ENCODE results near the gene SIKE1.
"Not testable (repeated sequence)": the region's sequence is repeated elsewhere in the genome, so short reads cannot be mapped to it uniquely, and the experiment has no call there.

SIKE1 gene

DNA sequence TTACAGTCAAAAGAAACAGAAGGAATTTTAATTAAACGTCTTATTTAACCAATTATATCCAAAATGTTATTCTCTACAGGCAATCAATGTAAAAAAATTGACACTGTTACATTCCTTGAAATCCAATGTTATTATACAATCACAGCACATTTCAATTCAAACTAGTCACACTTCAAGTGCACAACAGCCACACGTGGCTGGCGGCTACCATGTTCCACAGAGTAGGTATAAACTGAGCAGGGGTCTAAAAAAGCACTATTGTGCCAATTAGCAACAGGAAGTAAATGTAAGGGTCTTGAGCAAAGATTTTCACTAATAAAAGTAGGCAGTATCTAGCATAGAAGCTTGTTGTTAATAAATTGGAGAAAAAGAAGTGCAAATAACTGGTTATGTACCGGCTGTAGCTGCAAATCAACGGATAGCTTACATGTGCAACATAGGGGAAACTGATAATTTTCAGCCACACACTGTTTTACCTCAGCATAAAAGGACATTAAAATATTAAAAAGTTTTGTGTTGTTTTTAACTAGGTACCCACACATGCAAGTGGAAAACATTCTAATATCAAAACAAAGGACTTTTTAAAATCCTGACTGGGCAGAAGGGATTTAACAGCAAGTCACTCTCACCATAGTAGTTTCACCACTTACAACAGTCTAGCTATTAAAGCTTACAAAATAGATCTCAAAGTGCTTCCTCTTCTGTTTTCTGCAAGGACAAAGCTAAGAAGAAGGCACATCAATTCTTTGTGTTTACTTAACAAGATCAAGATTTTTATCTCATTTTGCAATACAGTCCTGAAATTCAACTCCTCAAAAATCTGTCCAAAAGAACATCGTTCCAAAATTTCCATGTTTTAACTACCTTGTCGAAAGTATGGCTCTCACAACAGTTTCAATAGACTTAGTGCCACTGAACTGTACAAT lies 25.2 kb downstream of the SIKE1 start:
- DNase-seq: no peak

DNA sequence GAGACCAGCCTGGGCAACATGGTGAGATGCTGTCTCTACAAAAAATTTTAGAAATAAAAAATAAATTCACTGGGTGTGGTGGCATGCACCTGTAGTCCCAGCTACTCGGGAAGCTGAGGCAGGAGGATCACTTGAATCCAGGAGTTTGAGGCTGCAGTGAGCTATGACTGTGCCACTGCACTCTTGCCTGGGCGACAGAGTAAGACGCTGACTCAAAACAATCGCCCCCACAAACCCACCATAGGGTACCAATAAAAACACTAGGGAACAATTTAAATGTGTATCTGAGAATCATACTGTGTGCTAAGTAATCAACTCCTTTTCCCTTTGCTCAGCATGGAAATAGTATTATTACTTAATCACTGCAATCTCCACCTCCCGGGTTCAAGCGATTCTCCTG lies 26.8 kb downstream of the SIKE1 start:
- DNase-seq: not testable (repeated sequence)

DNA sequence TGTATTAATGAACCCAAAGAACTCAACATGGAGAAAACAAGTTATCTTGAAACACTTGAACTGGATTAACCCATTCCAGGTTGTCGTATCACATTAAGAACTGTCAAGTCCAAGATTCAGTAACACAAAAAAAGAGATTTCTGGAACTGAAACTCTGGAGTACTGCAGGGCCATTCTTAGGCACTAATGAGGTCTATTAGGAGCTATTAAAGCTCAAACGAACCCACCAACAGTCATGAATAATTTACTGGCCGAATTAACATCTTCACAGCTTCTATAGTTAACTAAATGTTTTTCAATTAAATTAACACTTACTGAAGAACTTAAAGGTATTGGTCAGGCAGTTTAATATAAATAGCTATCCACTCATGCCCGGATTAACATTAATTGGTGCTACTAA lies 27.3 kb downstream of the SIKE1 start:
- DNase-seq: no peak

DNA sequence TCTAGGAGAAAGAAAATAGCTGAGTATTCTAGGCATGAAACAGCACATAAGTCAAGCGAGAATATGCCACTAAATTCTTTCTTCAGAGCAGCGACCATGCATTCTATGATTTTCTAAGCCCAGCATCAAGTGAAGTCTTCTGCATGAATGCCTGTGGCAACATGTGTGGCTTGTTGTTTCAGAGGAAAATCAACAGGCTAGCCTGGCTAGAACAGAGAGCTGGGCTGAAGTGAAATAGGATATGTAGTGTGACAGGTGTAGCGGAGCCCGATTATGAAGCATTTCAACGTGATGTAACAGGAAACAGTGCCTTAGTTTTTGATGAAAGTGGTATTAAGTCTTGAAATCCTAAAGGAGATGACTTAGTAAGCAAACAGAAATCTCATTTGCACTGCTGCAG lies 29.7 kb downstream of the SIKE1 start:
- no peak for DNase-seq

DNA sequence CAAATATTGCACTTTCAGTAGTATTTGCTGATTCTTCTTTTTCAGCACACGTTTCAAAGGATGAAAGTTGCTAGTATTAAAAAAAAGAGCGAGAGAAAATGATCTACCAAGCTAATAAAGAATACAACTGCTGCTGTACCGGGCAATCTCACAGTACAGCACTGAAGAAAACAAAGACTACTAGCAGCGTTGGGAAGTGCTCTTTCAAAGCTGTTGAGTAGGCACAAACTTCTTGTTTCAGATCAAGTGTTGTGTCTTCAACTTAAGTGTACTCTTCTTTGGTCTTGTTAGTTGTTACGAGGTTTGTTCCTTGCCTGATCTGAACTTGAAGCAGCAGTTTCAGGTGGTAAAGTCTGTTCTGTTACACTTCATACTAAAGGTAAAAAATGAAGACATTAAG lies 30.6 kb downstream of the SIKE1 start:
- DNase-seq: no peak

DNA sequence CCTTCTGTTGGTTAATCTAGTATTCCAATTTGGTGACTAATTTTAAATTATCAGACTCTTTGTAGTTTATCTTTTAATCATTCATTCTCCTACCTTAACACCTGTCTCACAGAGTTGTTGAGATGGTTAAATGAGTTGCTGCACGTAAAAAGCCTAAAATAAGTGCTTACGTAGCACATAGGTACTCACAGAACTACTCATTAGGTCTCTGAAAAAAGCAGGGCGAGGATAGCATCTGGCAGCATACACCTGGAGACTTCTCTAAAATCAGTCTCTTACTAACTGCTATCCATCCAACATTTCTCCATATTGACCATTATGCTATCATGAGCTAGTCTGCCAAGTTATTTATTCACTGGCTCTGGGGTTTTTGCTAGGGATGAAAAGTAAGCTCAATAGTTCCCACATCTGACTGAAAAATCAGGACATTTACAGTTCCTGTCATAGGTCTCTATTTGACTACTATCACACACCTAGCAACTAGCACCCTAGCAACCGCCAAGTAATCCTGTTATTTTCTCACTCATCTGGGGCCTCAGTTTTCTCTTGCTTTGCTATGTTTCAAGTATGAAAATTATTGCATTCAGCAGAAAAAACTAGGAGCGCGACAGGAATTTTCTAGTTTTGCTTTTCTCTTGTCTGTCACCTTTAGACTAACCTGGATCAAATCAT lies 33.9 kb downstream of the SIKE1 start:
- no peak for DNase-seq

DNA sequence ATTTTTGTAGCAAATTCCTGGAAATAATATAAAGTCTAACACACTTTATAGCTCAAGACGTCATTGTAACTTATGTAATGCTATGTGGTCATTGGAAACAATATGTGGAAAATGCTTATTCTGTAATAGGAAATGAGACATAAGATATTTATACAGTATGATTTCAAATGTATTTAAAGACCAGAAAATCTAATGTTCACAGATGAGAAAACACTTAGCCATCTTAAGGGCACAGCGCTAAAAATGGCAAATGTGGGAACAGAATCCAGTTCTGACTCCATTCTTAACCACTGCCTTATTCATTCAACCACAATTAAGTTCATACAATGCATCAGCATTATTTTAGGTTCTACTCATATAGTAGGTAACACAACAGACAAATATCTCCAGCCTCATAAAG lies 35.2 kb downstream of the SIKE1 start:
- DNase-seq: no peak

DNA sequence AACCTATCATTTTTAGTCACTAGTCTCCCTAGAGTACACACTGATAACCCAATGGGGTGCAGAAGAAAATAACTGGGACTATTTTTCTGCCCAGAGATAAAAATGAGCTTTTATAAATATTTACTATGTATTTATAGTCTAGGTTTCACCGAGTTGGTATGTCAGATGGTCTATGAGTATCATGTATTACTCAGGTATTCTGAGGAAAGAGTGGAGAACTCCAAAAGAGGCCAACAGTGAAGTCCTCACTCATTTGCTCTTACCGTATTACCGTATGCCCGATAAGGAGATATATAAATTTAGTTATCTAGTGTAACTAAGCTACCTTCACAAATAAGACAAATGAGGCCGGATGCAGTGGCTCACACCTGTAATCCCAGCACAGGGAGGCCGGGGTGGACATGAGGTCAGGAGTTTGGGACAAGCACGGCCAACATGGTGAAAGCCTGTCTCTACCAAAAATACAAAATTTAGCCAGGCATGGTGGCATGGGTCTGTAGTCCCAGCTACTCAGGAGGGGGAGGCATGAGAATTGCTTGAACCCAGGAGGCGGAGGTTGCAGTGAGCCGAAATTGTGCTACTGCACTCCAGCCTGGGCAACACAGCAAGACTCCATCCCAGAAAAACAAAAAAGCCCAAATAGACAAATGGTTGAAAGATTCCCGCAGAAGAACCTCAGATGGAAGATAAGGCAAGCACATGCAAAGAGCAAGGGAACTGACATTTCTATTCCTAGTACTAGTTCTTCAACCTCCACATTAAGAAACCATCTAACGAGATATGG lies 38.3 kb downstream of the SIKE1 start:
- DNase-seq: no peak

DNA sequence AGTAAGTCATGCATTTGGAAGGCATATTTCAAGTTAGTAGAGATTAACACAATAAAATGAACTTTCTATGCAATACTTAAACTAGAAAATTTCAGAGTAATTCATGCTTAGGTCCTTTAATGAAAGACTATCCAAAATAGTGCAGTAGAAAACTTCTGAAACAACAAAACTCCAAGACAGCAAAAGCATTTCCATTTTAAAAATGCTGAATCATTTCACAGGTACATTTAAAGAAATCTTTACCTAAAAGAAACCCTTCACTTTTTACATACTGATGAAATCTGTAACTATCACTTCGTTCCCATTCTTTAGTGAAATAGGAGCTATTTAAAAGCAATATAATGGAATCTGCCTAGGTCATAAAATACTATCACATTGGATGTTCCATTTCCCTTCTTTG lies 40.2 kb downstream of the SIKE1 start:
- DNase-seq: no peak

DNA sequence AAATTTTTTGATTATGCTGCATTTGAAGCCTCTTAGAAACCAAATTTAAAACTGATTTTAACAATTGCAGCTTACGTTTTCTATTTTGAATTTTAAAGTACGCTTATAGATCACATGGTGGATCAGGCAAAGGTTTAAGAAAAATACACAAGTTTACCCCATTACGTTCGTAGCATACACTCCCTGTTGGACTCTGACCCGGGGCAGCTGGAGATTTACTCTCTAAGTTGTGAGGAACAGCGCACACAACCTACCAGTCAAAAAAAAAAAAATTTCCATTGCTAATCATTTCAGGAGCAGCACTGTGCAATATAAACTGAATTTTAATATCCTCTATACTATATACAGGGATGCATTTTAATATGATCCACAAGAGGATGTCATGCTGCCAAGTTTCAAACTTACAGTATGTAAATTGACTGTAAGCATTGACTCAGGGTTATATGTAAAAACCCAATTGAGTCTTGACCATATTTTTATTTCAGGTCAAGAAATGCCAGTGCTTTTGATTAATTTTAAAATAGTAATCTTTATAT lies 43.1 kb downstream of the SIKE1 start:
- no peak for DNase-seq

DNA sequence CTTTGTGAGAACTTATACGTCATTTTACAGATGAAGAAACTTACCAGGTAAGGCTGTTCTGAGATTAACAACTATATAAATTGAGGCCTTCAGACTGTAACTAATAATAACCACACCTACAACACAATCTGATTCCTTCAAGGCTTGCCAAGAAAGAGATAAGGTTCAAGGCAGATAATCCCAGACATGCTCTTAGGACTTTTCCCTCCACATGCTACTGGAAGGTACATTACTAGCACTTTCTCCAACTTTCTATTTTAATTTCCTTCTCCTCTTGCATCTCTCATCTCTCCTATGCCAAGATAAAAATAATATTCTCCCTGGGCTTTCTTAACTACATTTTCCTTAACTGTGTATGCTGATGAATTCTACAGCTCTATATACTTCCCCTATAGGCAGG lies 45.0 kb downstream of the SIKE1 start:
- no peak for DNase-seq

DNA sequence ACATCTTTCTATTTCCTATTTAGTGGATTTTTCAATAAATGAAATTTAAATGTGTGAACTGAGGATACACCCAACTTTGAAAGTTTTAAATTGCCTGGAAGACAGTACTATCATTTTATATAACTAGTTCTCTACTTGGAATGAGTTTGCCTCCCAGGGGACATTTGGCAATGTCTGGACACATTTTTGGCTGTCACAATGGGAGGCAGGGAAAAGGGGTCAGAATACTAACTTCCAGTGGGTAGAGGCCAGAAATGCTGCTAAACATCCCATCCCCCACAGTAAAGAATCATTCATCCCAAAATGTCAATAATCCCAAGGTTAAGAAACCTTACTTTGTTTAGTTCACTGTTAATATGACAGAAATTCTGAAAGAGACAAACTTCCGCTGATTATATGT lies 50.7 kb downstream of the SIKE1 start:
- no peak for DNase-seq

DNA sequence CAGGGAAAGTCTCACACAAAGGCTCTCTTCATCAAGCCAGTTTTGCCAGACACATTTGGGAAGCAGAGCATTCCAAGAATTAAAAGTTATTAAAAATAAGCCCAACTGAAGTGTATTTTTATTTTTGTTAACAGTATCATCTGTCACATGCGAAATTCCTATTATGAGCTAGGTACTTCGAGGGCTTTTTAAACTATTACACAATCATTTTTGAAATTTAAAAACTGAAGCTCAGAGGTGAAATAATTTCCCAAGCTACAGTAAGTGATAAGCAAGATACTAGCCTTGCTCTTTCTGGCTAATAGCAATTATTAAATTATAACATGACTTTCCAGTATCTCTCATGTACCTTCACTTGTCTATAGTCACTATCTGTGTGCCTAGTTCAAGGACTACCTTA lies 51.9 kb downstream of the SIKE1 start:
- DNase-seq: no peak

DNA sequence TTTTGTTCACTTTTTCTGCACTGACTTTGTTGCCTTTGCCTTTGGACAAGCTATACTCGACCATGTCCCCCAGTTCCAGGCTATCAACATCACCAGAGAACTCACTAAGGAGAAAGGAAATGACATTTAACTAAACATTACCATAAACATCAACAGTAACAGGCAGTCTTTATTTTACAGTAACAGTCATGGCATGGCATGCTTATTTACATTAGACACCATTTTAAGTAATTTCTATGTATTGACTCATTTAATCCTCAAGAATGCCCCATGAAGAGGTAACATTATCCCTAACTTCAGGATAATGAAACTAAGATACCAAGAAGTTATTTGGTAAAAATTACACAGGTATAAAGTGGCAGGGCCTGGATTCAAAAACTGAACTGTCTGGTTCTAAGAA lies 55.3 kb downstream of the SIKE1 start:
- no peak for DNase-seq

DNA sequence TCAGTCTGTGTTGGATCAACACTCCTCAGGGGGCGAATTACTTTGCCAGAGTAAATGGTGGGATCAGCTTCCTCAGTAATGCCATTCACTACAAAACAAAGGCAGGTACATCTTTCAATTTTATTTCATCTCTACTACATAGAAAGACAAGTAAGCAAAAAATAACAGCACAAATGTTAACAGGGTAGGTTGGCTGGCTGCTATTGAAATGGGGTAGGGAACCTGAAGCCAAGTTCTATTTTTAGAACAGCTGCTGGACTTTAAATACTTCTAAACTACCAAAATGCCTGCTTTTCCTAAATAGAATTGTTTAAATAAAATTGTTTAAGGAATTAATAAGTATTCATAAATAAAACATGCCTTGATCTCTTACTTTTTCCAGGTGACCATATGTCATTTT lies 56.6 kb downstream of the SIKE1 start:
- DNase-seq: no peak

DNA sequence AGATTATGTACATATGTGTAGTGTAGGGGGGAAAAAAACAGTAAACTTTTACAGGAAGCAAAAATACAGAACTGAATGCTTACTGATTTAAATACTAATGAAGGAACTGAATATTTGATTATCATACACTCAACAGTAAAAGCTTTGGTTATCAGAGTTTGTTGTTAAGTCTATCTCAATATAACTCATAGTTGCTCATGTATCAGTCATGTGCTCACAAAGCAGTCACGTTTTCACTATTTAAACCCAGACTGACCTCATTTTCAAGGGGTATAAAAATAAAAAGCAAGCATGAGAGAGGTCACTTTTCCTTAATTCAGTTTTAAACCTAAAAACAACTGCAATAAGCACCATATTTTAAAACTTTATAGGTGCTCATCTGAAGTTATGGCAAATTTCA lies 57.0 kb downstream of the SIKE1 start:
- DNase-seq: no peak

DNA sequence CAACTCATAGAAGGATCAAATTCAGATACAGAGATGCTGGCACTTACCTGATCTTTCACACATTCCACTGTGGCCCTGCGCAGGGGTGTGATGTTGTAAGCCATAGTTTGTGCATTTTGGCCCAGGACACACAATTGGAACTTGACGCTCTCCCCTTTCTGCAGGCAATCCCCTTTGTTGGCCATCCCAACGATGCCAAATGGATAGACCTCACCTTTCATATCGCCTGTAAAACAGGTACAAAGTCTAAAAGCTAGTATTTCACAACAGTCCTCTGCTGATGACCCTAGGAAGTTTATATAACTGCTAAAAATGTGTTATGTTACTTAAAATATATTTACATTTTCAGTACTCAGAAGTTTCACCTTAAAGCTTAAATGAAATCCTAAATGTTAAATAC lies 60.0 kb downstream of the SIKE1 start:
- no peak for DNase-seq
